Caki2 (cell line): ENCODE measurements around the gene GFOD2. TPM values are rescaled to one million over a fixed set of nuclear protein-coding genes. Genes with fewer than 3 reads are reported as not detected.

Experiments used
- DNase-seq: peaks from one replicate; pipeline ENCODE4 v3.0.0-alpha.2; 2015; ENCODE audit warnings: low read depth
- in situ Hi-C: cut with HindIII; loops from 2 replicates; pipeline ENCODE4 v1.10.0; 2016; ENCODE audit warnings: low sequenced_read_pairs, low pct_unique_long_range_greater_than_20kb, mixed read lengths
- total RNA-seq: library from RNA; depleted of rRNA; stranded (reverse); fragments of >200 nt; shearing (Covaris generic); gene quantifications from 2 replicates; pipeline ENCODE4 v1.2.3, GENCODE V29; 2014; ENCODE audit warnings: low replicate concordance; rRNA removed

Gene GFOD2
- total RNA-seq, 1 experiment from 2014 or later: 15.7 TPM

DNA sequence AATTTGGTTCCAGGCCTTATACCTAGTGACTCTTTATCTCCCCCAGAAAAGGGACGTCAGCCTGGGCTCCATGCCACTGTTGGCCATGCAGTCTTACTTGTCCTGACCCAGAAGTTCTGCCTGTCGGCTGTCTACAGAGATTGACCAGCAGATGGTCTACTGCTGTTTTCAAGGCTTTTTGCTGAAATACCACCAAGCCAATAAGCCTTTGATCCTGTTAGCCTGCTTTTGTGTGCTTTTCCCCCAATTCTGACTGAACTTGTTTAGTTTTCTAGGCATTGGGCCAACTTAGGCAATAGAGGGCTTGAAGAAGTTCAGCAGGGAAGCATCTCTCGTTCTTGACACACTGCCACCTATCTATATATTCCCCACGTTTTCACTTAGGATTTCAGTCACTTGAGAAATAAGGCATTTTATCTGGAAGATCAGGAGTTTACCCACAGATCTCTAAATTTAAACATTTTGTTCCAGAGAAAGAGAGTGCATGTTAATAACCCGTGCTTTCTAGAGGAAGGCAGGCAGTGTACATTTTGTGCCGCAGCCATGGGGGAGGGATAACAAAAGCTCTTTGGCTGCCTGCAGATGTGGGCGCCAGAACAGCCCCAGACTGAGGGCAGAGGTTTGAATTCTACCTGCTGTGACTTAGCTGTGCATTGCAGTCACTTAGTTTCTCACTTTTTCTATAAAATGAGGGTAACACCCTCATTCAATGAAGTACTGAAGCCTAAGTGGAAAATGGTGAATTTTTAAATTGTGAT lies 86.5 kb downstream of the GFOD2 start:
- no peak for DNase-seq
- in situ Hi-C loops: no loop called here

DNA sequence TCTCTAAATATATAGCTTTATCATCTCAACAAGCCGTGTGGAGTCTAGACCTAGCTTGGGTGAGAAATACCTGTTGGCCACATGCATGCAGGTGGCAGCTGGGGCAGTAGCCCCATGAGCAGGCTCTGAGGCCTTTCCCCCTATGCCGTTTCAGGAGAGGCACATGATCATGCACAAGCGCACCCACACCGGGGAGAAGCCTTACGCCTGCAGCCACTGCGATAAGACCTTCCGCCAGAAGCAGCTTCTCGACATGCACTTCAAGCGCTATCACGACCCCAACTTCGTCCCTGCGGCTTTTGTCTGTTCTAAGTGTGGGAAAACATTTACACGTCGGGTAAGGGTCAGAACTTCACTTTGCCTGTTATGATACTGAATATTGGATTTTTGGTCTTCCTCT lies 90.9 kb downstream of the GFOD2 start:
- in situ Hi-C loops: no loop called here
- DNase-seq: no peak

Other genes starting within 250 kb of the GFOD2 start
- 39.7 and 71.5 TPM in 2 replicates for gene ATP6V0D1, start 238.2 kb downstream of the GFOD2 start, total RNA-seq
- not detected in 2 replicates for gene AGRP, start 235.8 kb downstream of the GFOD2 start, total RNA-seq
- 3.4 and 11.0 TPM in 2 replicates for gene RIPOR1, start 190.5 kb downstream of the GFOD2 start, total RNA-seq
- gene CTCF, start 156.8 kb downstream of the GFOD2 start, total RNA-seq: 32.1 and 34.5 TPM in 2 replicates
- 1.1 TPM in 1 of 2 replicates, not detected in the other for gene CARMIL2, start 74.2 kb downstream of the GFOD2 start, total RNA-seq
- 20.7 and 33.9 TPM in 2 replicates for gene ACD, start 59.1 kb downstream of the GFOD2 start, total RNA-seq
- gene PARD6A, start 58.4 kb downstream of the GFOD2 start, total RNA-seq: 5.3 and 7.2 TPM in 2 replicates
- 0.47 TPM in 1 of 2 replicates, not detected in the other for gene ENKD1, start 52.6 kb downstream of the GFOD2 start, total RNA-seq
- not detected in 2 replicates for gene C16orf86, start 52.5 kb downstream of the GFOD2 start, total RNA-seq
- 2.9 and 3.7 TPM in 2 replicates for gene RANBP10, start 87.2 kb upstream of the GFOD2 start, total RNA-seq
- gene TSNAXIP1, start 87.6 kb upstream of the GFOD2 start, total RNA-seq: 0.20 and 0.38 TPM in 2 replicates
- 42.3 and 56.6 TPM in 2 replicates for gene THAP11, start 123.0 kb upstream of the GFOD2 start, total RNA-seq
- 240 and 242 TPM in 2 replicates for gene NUTF2, start 127.6 kb upstream of the GFOD2 start, total RNA-seq
- gene CENPT, start 128.4 kb upstream of the GFOD2 start, total RNA-seq: 14.4 and 24.4 TPM in 2 replicates
- 43.7 and 46.6 TPM in 2 replicates for gene EDC4, start 153.7 kb upstream of the GFOD2 start, total RNA-seq
- 0.84 and 23.3 TPM in 2 replicates for gene NRN1L, start 165.6 kb upstream of the GFOD2 start, total RNA-seq
- gene PSKH1, start 173.9 kb upstream of the GFOD2 start, total RNA-seq: 18.0 and 25.9 TPM in 2 replicates
- 1.1 TPM in 1 of 2 replicates, not detected in the other for gene CTRL, start 212.5 kb upstream of the GFOD2 start, total RNA-seq
- gene PSMB10, start 217.5 kb upstream of the GFOD2 start, total RNA-seq: 28.8 and 62.9 TPM in 2 replicates
- gene LCAT, start 224.8 kb upstream of the GFOD2 start, total RNA-seq: 1.7 and 4.6 TPM in 2 replicates
- 19.8 and 49.8 TPM in 2 replicates for gene SLC12A4, start 249.3 kb upstream of the GFOD2 start, total RNA-seq